ENCODE measurements around the gene DOK6. TPM values are rescaled to one million over a fixed set of nuclear protein-coding genes. Genes with fewer than 3 reads are reported as not detected.

DOK6 gene
- total and polyA plus RNA-seq, 10 of the 15 experiments (the other 5 are each of a cell fraction or from before 2014, with no cell fraction given) = 0.01 to 0.09 (median 0.04) TPM; not detected in 4

DNA sequence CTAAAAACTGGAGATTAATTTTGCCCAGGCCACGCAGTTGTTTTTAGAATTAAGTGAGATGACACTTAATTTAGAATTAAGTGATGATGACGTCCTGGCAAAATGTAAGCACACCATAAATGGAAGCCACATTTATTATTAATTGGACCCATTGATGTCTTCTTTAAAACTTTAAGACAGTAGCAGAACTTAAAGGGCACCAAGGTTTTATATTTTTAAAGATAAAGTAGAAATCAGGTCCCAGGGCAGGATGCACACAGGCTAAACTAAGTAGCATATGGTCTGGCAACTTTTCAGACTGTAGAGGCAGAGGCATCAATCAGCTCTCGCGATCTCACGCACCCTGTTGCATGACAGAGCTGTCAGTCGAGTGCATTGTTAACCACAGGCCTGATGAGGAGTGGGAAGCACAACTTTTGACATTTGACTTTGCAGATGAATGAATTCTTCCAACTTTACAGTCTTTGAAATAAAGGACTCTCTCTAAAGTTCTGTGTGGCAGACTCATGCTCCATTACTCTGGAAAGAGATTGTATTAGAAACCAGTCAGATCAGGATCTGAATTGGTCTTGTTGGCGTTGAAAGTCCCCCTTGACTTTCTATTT, 314.6 kb downstream of the DOK6 start:
- no peak overlapping the region for H3K27ac ChIP-seq (ENCODE audit: control insufficient read depth, insufficient read depth)
- TF ChIP-seq KDM1A (IDR thresholded peaks at IDR 0.05; ENCODE audit: borderline replicate concordance) = no peak
- no peak for TF ChIP-seq CEBPB (IDR thresholded peaks at IDR 0.05; ENCODE audit: borderline replicate concordance in 1 of 2, low read depth in 2 of 2, low read length in 2 of 2)
- H3K9me3 ChIP-seq (replicated peaks; ENCODE audit: control insufficient read depth, insufficient read depth, low read length) = peaks cover 6% of the 10 kb centered on the region
- in situ Hi-C loops (cut with MboI) (no loop called here), intact Hi-C loops (cut with micrococcal nuclease; ENCODE audit: unreplicated experiment) (no loop called here)
- SMC1A ChIA-PET (ENCODE audit: uncharacterized antibody, unreplicated experiment) = no interaction called here
- no TSS peak for BruUV-seq (replicated peaks)
- H2AFZ ChIP-seq (ENCODE audit: control insufficient read depth, low read depth, low read length) = no peak overlapping the region
- 37% methylated on average over 7 of the region's 7 CpGs for WGBS (ENCODE audit: insufficient coverage, insufficient replicate concordance, low lambda C conversion rate, missing lambda C conversion rate)
- no peaks in the 10 kb centered on the region for H3K27me3 ChIP-seq (replicated peaks in 1 of 2; ENCODE audit: control insufficient read depth in 2 of 2, insufficient read depth in 2 of 2, low read length in 1 of 2)
- no peaks in the 10 kb centered on the region for H3K4me1 ChIP-seq (ENCODE audit: control insufficient read depth, insufficient read depth, low read length)
- no peaks in the 10 kb centered on the region for H3K36me3 ChIP-seq (ENCODE audit: control insufficient read depth in 2 of 2, insufficient read depth in 2 of 2, low read length in 1 of 2)
- FAIRE-seq (no peak), DNase-seq (ENCODE audit: low read depth, low spot score) (no peak), ATAC-seq (no peak)
- H3K79me2 ChIP-seq (ENCODE audit: control insufficient read depth, insufficient read depth, low read length) = no peaks in the 10 kb centered on the region
- H3K4me2 ChIP-seq (ENCODE audit: control insufficient read depth, insufficient read depth) = no peak overlapping the region
- CTCF ChIA-PET = no interaction called here
- no peaks in the 10 kb centered on the region for H4K20me1 ChIP-seq (ENCODE audit: control insufficient read depth, insufficient read depth)
- H3K4me3 ChIP-seq = no peak overlapping the region
- RAD21 ChIA-PET (ENCODE audit: unreplicated experiment) = no interaction called here
- POLR2A ChIA-PET = no interaction called here
- H3K9ac ChIP-seq (ENCODE audit: control insufficient read depth, insufficient read depth, low read length) = no peak overlapping the region

DNA sequence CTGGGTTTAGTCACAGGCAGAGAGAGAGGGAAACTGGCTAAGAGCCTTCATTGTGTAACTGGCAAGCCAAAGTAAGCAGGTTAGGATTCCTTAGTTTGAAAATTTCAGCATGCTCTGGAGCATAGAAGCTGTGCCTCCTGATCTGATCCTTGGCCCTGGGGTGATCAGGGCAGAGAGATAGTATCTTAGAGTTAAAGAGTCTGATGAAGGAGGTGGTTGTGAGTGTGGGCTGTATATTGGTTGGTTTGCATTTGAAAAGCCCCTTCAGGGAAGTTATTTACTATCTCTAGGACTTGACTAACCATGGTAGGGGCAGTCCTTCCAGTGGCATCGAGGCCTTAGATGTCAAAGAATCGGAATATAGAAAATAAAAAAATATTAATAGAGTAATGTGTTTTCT, 316.9 kb downstream of the DOK6 start:
- no peak overlapping the region for H3K27ac ChIP-seq (ENCODE audit: control insufficient read depth, insufficient read depth)
- in situ Hi-C loops (cut with MboI) = no loop called here
- H3K36me3 ChIP-seq (ENCODE audit: control insufficient read depth in 2 of 2, insufficient read depth in 2 of 2, low read length in 1 of 2) = no peaks in the 10 kb centered on the region
- RAD21 ChIA-PET (ENCODE audit: unreplicated experiment) = no interaction called here
- H3K4me2 ChIP-seq (ENCODE audit: control insufficient read depth, insufficient read depth) = no peak overlapping the region
- H2AFZ ChIP-seq (ENCODE audit: control insufficient read depth, low read depth, low read length) = no peak overlapping the region
- 10% methylated on average over 2 of the region's 2 CpGs for WGBS (ENCODE audit: insufficient coverage, insufficient replicate concordance, low lambda C conversion rate, missing lambda C conversion rate)
- H3K9ac ChIP-seq (ENCODE audit: control insufficient read depth, insufficient read depth, low read length) = no peak overlapping the region
- BruUV-seq (replicated peaks) = no TSS peak
- H3K27me3 ChIP-seq (replicated peaks in 1 of 2; ENCODE audit: control insufficient read depth in 2 of 2, insufficient read depth in 2 of 2, low read length in 1 of 2) = no peaks in the 10 kb centered on the region
- FAIRE-seq (no peak), ATAC-seq (no peak), DNase-seq (ENCODE audit: low read depth, low spot score) (no peak)
- H3K9me3 ChIP-seq (replicated peaks; ENCODE audit: control insufficient read depth, insufficient read depth, low read length) = peaks cover 6% of the 10 kb centered on the region
- CTCF ChIA-PET = no interaction called here
- no peaks in the 10 kb centered on the region for H3K4me1 ChIP-seq (ENCODE audit: control insufficient read depth, insufficient read depth, low read length)
- POLR2A ChIA-PET = no interaction called here
- intact Hi-C loops (cut with micrococcal nuclease; ENCODE audit: unreplicated experiment) = no loop called here
- H3K79me2 ChIP-seq (ENCODE audit: control insufficient read depth, insufficient read depth, low read length) = no peaks in the 10 kb centered on the region
- SMC1A ChIA-PET (ENCODE audit: uncharacterized antibody, unreplicated experiment) = no interaction called here
- TF ChIP-seq BRCA1 (IDR thresholded peaks at IDR 0.05; ENCODE audit: low read depth, low read length) = no peak
- TF ChIP-seq, protein P1, sequence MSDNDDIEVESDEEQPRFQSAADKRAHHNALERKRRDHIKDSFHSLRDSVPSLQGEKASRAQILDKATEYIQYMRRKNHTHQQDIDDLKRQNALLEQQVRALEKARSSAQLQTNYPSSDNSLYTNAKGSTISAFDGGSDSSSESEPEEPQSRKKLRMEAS (IDR thresholded peaks at IDR 0.05; ENCODE audit: low read depth, low read length) = no peak
- no peak for TF ChIP-seq STAT3 (IDR thresholded peaks at IDR 0.05; ENCODE audit: low read depth, low read length)
- no peak overlapping the region for H3K4me3 ChIP-seq
- H4K20me1 ChIP-seq (ENCODE audit: control insufficient read depth, insufficient read depth) = no peaks in the 10 kb centered on the region
